GM21360 (cell line): ENCODE data around the gene CASKIN1.

ENCODE experiments used
- ATAC-seq: cut with Tn5 transposase; IDR thresholded peaks from one replicate; pipeline ENCODE4 v1.9.1; 2021; ENCODE audit warnings: mild to moderate bottlenecking, moderate library complexity; ENCODE audit not compliant: unreplicated experiment

CASKIN1 gene

DNA sequence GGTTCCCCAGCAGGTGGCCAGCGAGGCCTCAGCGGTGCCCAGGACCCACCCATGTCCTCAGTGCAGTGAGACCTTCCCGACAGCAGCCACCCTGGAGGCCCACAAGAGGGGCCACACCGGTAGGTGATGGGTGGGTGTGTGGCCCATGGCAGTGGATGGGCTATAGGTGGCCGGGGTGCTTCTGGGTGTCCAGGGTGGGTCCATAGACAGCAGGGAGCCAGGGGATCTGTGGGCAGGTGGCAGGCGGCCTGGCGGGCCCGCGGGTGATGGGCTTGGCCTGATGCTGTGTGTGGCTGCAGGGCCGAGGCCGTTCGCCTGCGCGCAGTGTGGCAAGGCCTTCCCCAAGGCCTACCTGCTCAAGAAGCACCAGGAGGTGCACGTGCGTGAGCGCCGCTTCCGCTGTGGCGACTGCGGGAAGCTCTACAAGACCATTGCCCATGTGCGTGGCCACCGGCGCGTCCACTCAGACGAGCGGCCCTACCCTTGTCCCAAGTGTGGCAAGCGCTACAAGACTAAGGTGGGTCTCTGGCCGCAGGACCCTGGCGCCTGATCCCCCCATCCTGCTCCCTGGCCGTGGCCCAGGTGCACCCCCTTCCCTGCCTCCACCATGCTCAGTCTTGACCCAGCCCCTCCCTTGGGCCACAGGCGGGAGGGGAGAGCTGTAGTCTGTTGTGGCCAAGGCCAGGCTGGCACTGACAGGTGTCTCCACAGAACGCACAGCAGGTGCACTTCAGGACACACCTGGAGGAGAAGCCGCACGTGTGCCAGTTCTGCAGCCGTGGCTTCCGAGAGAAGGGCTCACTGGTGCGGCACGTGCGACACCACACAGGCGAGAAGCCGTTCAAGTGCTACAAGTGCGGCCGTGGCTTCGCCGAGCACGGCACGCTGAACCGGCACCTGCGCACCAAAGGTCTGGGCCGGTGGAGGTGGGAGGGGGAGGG, 37.7 kb upstream of the CASKIN1 start:
- no peak for ATAC-seq

DNA sequence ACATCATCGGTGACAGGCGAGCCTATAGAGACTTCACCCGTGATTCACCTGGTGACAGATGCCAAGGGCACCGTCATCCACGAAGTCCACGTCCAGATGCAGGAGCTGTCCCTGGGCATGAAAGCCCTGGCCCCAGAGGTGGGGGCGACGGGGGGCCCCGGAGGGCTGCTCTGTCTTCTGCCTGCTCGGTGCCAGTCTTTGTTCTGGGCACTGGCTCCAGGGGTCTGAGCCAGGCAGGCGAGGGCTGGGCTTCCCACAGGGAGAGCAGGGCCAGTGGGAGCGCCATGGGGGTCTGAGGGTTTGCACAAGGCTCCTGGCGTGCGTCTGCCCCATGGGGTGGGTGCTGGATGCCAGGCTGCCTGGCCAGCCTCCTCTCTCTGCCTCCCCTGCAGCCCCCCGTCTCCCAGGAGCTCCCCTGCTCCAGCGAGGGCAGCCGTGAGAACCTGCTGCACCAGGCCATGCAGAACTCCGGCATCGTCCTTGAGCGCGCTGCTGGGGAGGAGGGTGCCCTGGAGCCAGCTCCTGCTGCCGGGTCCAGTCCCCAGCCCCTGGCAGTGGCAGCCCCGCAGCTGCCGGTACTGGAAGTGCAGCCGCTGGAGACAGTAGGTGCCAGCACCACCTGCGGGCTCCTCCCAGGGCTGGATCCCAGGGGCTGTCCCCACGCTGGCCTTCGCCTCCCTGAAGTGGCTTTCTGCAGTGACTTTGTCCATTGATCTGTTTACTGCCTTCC, 36.8 kb upstream of the CASKIN1 start:
- ATAC-seq, result no peak

- no peak for ATAC-seq
Observed at GRCh38 chr16:2232094-2232990, 35.9 kb upstream of the CASKIN1 start.

DNA sequence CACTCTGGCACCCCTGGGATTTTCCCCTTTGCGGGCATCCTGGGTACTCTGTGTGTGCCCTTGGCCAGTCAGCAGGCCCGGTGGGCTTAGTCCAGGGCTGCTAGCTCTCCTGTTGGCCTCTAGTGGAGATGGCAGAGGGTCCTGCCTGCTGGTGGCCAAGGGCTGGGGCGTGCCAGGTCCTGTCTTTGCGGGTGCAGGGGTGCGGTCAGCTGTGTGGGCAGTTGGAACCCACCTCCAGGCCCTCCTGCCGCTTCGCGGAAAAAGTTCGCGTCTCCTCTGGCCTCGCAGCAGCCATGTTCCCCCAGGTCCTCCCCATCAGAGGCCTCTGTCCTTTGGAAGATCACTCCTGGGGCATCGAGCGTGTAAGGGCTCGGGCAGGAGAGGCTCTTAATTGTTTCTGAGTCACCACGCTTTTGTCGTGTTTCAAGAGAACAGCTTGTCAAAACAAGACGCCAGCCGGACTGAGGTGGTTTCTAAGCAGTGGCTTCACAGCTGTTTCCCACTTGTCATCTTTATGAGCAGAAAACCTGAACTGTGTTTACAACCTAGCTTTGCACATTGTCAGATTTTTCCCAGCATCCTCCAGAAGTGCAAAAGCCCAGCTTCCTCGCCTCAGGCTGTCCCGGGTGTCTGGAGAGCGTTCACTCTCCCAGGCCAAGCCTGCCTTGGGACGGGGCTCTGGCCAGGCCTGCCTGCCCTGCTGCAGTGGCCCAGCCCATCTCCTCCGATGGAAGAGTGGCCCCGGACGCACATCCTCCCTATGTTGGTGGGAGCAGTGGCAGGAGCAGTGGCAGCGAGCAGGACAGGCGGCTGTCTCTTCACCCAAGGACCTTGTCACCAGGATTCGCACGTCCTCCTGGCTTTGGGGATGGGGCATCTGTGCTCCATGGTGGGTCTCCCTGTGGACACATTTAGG, 34.9 kb upstream of the CASKIN1 start:
- no peak for ATAC-seq

- ATAC-seq, result no peak
Observed at GRCh38 chr16:2230376-2230775, 34.0 kb upstream of the CASKIN1 start.

DNA sequence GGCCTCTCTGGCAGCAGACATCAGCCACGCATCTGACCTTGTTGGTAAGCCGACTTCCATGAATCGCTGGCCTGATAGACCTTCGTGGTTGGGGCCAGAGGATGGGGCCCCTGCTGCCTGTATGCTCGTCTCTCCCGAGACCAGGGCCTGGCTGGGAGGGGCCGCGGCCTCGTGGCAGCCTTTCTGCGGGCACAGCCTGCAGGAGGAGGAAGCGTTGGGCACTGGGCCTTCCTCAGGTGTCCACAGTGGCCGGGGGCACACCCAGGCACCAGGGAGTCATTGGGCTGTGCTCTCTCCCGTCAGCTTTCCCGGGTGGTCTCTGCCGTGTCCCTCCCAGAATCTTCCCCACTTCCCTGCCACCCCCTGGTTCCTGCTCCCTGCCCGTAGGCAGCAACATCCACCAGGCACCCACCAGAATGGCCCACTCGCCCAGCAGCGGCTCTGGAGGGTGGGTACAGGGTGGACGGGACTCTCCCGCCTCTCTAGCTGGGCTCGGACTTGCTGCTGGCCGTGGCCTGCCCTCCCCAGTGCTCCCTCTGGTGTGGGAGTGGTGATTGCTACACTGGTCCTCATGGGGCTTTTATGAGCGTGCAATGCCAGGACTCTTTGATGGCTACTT, 33.3 kb upstream of the CASKIN1 start:
- no peak for ATAC-seq

GRCh38 chr16:2229091-2229490, 32.7 kb upstream of the CASKIN1 start:
- no peak for ATAC-seq

- no peak for ATAC-seq
Observed at GRCh38 chr16:2228161-2228824, 31.9 kb upstream of the CASKIN1 start.

- no peak for ATAC-seq
Observed at GRCh38 chr16:2226918-2227317, 30.5 kb upstream of the CASKIN1 start.

DNA sequence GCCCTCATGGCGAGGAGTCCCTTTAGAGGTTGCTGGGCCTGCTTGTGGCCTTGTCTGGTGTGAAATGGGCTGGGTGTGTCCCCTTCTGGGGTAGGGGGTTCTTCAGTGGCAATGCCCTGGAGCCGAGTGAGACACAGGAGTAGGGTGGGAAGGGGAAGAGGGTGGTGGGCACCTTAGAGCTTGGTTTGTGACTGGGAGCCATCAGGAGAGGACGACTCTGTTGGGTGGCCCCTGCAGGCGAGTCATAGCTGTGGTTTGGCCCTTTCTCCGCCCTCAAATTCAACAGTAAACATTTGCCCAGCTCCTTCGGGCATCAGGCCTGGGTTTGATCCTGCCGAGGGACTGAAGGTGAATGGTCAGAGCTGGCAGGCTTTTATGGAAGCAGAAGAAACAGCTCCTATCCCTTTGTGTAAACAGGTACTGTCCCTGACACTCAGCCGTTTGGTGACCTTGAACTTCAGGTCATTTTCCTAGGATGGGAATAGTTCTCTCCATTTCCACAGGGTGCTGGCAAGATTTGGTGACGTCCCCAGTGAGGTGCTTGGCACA, 29.9 kb upstream of the CASKIN1 start:
- ATAC-seq, result no peak

- peak; percentile 20 for ATAC-seq
Observed at GRCh38 chr16:2223942-2224486, 27.6 kb upstream of the CASKIN1 start.

- ATAC-seq, result peak; percentile 85
Observed at GRCh38 chr16:2223221-2223941, 27.0 kb upstream of the CASKIN1 start, which contains the start of gene E4F1. Gene E4F1, plus strand, starts transcription at chr16:2223591. Its CDS starts 23 bp downstream, at chr16:2223614.

DNA sequence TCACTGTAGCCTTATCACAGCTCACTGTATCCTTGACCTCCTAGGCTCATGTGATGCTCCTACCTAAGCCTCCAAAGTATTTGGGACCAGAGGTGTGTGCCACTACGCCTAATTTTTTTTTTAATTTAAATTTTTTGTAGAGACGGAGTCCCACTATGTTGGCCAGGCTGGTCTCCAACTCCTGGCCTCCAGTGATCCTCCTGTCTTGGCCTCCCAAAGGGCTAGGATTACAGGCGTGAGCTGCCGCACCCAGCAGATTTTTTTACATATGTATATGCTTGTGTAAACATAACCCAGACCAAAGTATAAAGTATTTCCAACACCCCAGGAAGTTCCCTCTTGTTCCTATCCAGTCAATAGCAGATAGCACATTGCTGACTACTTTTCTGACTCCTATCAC, 19.9 kb upstream of the CASKIN1 start:
- ATAC-seq, result no peak

DNA sequence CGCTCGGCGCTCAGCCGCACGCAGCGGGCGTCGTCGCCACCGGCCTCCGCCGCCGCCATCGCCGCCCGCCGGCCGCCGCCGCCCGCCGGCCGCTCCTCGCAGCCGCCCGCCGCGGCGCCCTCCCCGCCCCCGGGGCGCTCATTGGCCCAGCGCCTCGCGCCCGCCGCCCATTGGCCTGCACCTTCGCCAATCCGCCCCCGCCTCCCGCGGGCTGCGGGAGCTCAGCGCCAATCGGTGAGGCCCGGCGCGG, 18.2 kb upstream of the CASKIN1 start, which contains the start of gene PGP:
TSS of gene PGP (minus strand) at position 122 of the 250 bp plus-strand sequence. CDS start at position 59, 63 bp downstream.
- peak; percentile 75 for ATAC-seq

DNA sequence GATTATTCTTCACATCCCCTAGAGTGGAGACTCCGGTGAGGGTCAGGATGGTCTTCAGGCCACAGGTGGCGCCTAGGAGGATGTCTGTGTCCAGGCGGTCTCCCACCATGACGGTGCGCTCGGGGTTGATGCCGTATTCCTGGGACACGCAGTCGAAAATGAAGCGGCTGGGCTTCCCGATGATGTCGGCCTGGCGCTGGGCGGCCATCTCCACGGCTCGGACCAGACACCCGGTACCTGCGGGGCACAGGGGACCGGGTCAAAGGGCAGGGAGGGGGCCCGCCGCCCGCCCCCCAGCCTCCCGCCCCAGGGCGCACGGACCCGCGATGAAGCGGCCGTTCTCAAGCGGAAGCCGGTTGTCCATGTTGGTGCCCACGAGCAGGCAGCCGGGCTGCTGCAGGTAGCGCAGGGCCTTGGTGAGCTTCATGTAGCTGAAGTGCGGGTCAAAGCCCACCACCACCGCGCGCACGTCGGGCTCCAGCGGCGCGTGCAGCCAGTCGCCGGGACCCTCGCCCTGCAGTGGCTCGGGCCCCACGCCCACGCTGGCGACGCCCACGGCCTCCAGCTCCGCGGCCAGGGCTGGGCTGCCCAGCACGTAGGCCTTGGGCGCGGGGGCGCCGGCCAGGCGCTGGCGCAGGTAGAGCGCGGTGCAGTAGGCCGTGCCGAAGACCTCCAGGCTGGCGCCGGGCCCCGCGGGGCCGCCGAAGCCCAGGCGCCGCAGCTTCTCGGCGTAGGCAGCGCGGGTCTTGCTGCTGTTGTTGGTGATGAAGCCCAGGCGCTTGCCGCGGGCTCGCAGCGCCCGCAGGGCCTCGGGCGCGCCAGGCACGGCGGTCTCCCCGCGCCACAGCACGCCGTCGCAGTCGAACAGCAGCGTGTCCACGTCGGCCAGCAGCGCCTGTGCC, 17.7 kb upstream of the CASKIN1 start:
- ATAC-seq, result peak; percentile 2

GRCh38 chr16:2212362-2213324, 16.2 kb upstream of the CASKIN1 start:
- ATAC-seq, result no peak
